H1 (cell line): Measurements from ENCODE around the gene MAST1.

Source experiments
- CHD2 ChIP-seq: IDR thresholded peaks from 2 replicates; pipeline ENCODE4 v1.6.1; 2012; ENCODE audit warnings: low read length, improper control_type of control experiment
- EZH2 ChIP-seq: fragments of 200-600 bp; sonication (generic); IDR thresholded peaks from 2 replicates; pipeline ENCODE4 v1.7.1; 2012; ENCODE audit warnings: low read depth, mild to moderate bottlenecking, moderate library complexity, low read length, inconsistent platforms; ENCODE audit not compliant: severe bottlenecking
- HDAC6 ChIP-seq: IDR thresholded peaks from one replicate; pipeline ENCODE4 v1.7.1; 2012; ENCODE audit warnings: low read depth, mild to moderate bottlenecking, inconsistent platforms, low read length, moderate library complexity
- JUND ChIP-seq: IDR thresholded peaks from 2 replicates; pipeline ENCODE4 v1.6.1; 2011; ENCODE audit warnings: mild to moderate bottlenecking, improper control_type of control experiment, low read length
- KDM5A ChIP-seq: fragments of 200-600 bp; IDR thresholded peaks from 2 replicates; pipeline ENCODE4 v1.7.1; 2012; ENCODE audit warnings: mild to moderate bottlenecking, low read length, inconsistent platforms, mixed read lengths
- RNF2 ChIP-seq: fragments of 200-900, 300-1000 bp; sonication (generic); IDR thresholded peaks from 2 replicates; pipeline ENCODE4 v1.7.1; 2016; ENCODE audit warnings: borderline replicate concordance, low read depth, mild to moderate bottlenecking, antibody characterized with exemption, low read length; ENCODE audit not compliant: poor library complexity, severe bottlenecking; ENCODE audit errors: missing control alignments
- YY1 ChIP-seq: IDR thresholded peaks from 2 replicates; pipeline ENCODE4 v1.6.1; 2011; ENCODE audit warnings: low read depth, mild to moderate bottlenecking, low read length
- TF ChIP-seq, protein P1 (sequence below): IDR thresholded peaks from 2 replicates; pipeline ENCODE4 v1.6.1; 2011; ENCODE audit warnings: low read length, improper control_type of control experiment
- TF ChIP-seq, protein P2 (sequence below), 3 experiments: IDR thresholded peaks; 1 replicate in 2 of 3; 2 replicates in 1 of 3; pipeline versions ENCODE4 v1.5.1 to v1.6.1; 2011; ENCODE audit warnings: low read length in 3 of 3, mild to moderate bottlenecking in 3 of 3, inconsistent platforms in 2 of 3, low read depth in 1 of 3, moderate library complexity in 1 of 3; ENCODE audit not compliant: insufficient read depth in 1 of 3; ENCODE audit errors: control extremely low read depth in 1 of 3

DNA sequence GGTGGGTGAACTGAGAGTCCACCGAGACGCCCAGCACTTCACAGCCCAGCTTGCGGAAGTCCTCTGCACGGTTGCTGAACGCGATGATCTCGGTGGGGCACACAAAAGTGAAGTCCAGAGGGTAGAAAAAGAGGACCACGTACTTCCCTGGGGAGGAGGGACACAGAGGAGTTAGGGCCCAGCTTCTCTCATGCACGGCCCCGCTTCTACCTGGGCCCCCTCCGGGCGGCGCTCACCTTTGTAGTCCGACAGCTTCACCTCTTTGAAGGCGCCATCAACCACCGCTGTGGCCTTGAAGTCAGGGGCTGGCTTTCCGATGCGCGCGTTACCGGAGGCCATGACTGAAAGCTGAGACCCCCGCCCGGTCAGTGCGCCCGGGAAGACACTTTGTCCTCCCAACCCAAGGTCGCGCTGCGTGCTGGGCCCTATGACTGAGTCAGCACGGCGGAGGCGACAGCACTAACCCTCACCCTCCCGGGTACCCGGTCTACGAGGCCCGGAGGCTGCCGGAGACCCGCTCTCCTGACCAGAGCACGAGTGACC is 37.3 kb upstream of the MAST1 start:
- TF ChIP-seq EZH2 (no peak), RNF2 (no peak), CHD2 (no peak), KDM5A (no peak), JUND (no peak), HDAC6 (no peak), YY1 (no peak)
- TF ChIP-seq, protein P1, sequence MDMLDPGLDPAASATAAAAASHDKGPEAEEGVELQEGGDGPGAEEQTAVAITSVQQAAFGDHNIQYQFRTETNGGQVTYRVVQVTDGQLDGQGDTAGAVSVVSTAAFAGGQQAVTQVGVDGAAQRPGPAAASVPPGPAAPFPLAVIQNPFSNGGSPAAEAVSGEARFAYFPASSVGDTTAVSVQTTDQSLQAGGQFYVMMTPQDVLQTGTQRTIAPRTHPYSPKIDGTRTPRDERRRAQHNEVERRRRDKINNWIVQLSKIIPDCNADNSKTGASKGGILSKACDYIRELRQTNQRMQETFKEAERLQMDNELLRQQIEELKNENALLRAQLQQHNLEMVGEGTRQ: no peak
- TF ChIP-seq, protein P2, sequence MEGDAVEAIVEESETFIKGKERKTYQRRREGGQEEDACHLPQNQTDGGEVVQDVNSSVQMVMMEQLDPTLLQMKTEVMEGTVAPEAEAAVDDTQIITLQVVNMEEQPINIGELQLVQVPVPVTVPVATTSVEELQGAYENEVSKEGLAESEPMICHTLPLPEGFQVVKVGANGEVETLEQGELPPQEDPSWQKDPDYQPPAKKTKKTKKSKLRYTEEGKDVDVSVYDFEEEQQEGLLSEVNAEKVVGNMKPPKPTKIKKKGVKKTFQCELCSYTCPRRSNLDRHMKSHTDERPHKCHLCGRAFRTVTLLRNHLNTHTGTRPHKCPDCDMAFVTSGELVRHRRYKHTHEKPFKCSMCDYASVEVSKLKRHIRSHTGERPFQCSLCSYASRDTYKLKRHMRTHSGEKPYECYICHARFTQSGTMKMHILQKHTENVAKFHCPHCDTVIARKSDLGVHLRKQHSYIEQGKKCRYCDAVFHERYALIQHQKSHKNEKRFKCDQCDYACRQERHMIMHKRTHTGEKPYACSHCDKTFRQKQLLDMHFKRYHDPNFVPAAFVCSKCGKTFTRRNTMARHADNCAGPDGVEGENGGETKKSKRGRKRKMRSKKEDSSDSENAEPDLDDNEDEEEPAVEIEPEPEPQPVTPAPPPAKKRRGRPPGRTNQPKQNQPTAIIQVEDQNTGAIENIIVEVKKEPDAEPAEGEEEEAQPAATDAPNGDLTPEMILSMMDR (IDR thresholded peaks at IDR 0.05; ENCODE audit: control extremely low read depth in 1 of 3, insufficient read depth in 1 of 3, low read depth in 1 of 3, low read length in 3 of 3): no peak
